ENCODE measurements around the gene CNTN6. TPM values are rescaled to one million over a fixed set of nuclear protein-coding genes. Genes with fewer than 3 reads are reported as not detected.

CNTN6 gene
- polyA plus RNA-seq, 1 donor (not counting 4 experiments of a cell fraction or from before 2014, with no cell fraction given): not detected

- no peak overlapping the region for H3K9ac ChIP-seq (ENCODE audit: control insufficient read depth, extremely low read depth, insufficient read depth, low read length)
- FAIRE-seq: no peak
- H3K9me3 ChIP-seq (ENCODE audit: control insufficient read depth, low read depth, low read length): no peaks in the 10 kb centered on the region
Measured at GRCh38 chr3:1138036-1138435, 45.2 kb downstream of the CNTN6 start.

GRCh38 chr3:1139071-1139470 is 46.2 kb downstream of the CNTN6 start:
- Histone ChIP-seq H3K4me1 (ENCODE audit: control insufficient read depth, extremely low read depth, insufficient read depth, low read length) (no peaks in the 10 kb centered on the region), H3K4me3 (ENCODE audit: control insufficient read depth in 2 of 3, extremely low read depth in 1 of 3, insufficient read depth in 2 of 3, low read depth in 1 of 3, low read length in 3 of 3) (no peak overlapping the region), H3K9me1 (ENCODE audit: control insufficient read depth, extremely low read depth, insufficient read depth, low read length) (no peaks in the 10 kb centered on the region), H3K36me3 (ENCODE audit: control insufficient read depth in 2 of 2, extremely low read depth in 1 of 2, insufficient read depth in 2 of 2, low read length in 2 of 2) (no peaks in the 10 kb centered on the region), H3K79me2 (ENCODE audit: control insufficient read depth, insufficient read depth, low read length) (no peaks in the 10 kb centered on the region), H3K4me2 (ENCODE audit: control insufficient read depth, extremely low read depth, insufficient read depth, low read depth, low read length) (no peak overlapping the region), H3K9ac (ENCODE audit: control insufficient read depth, extremely low read depth, insufficient read depth, low read length) (no peak overlapping the region), H4K20me1 (ENCODE audit: control insufficient read depth, extremely low read depth, insufficient read depth, low read length) (no peaks in the 10 kb centered on the region), H3K27ac (ENCODE audit: control insufficient read depth, insufficient read depth, low read length) (no peak overlapping the region), H2AFZ (ENCODE audit: control insufficient read depth, low read length) (no peak overlapping the region), H3K9me3 (ENCODE audit: control insufficient read depth, low read depth, low read length) (no peaks in the 10 kb centered on the region), H3K27me3 (ENCODE audit: control insufficient read depth, extremely low read depth, insufficient read depth, low read length) (no peaks in the 10 kb centered on the region)
- dilution Hi-C loops (cut with MboI; ENCODE audit: extremely low pct_ligation_motif_present, low sequenced_read_pairs): no loop called here
- FAIRE-seq (no peak), DNase-seq (ENCODE audit: low read depth, low spot score) (no peak)
- TF ChIP-seq EZH2 (IDR thresholded peaks at IDR 0.05; ENCODE audit: low read length): no peak
- no peak for TF ChIP-seq CTCF (optimal IDR thresholded peaks at IDR 0.05 in 1 of 3, IDR thresholded peaks at IDR 0.05 in 1 of 3, conservative IDR thresholded peaks at IDR 0.05 in 1 of 3; ENCODE audit: extremely low read depth in 1 of 3, insufficient read depth in 2 of 3, low read length in 3 of 3)

More at GRCh38 chr3:1138036-1138435, 45.2 kb downstream of the CNTN6 start:
- DNase-seq (ENCODE audit: low read depth, low spot score): no peak
- Histone ChIP-seq H2AFZ (ENCODE audit: control insufficient read depth, low read length) (no peak overlapping the region), H3K27ac (ENCODE audit: control insufficient read depth, insufficient read depth, low read length) (no peak overlapping the region), H3K4me1 (ENCODE audit: control insufficient read depth, extremely low read depth, insufficient read depth, low read length) (no peaks in the 10 kb centered on the region), H3K36me3 (ENCODE audit: control insufficient read depth in 2 of 2, extremely low read depth in 1 of 2, insufficient read depth in 2 of 2, low read length in 2 of 2) (no peaks in the 10 kb centered on the region), H3K9me1 (ENCODE audit: control insufficient read depth, extremely low read depth, insufficient read depth, low read length) (no peaks in the 10 kb centered on the region), H3K79me2 (ENCODE audit: control insufficient read depth, insufficient read depth, low read length) (no peaks in the 10 kb centered on the region), H3K27me3 (ENCODE audit: control insufficient read depth, extremely low read depth, insufficient read depth, low read length) (no peaks in the 10 kb centered on the region), H3K4me3 (ENCODE audit: control insufficient read depth in 2 of 3, extremely low read depth in 1 of 3, insufficient read depth in 2 of 3, low read depth in 1 of 3, low read length in 3 of 3) (no peak overlapping the region), H4K20me1 (ENCODE audit: control insufficient read depth, extremely low read depth, insufficient read depth, low read length) (no peaks in the 10 kb centered on the region), H3K4me2 (ENCODE audit: control insufficient read depth, extremely low read depth, insufficient read depth, low read depth, low read length) (no peak overlapping the region)
- dilution Hi-C loops (cut with MboI; ENCODE audit: extremely low pct_ligation_motif_present, low sequenced_read_pairs): no loop called here
- TF ChIP-seq EZH2 (IDR thresholded peaks at IDR 0.05; ENCODE audit: low read length): no peak
- no peak for TF ChIP-seq CTCF (optimal IDR thresholded peaks at IDR 0.05 in 1 of 3, IDR thresholded peaks at IDR 0.05 in 1 of 3, conservative IDR thresholded peaks at IDR 0.05 in 1 of 3; ENCODE audit: extremely low read depth in 1 of 3, insufficient read depth in 2 of 3, low read length in 3 of 3)

Measured in keratinocyte (primary cell).